HG03378 (cell line): Measurements from ENCODE around the gene HOXB8.

ENCODE experiments used
- ATAC-seq: cut with Tn5 transposase; IDR thresholded peaks from one replicate; pipeline ENCODE4 v1.9.1; 2021; ENCODE audit warnings: mild to moderate bottlenecking, moderate library complexity; ENCODE audit not compliant: unreplicated experiment

The HOXB8 gene

DNA sequence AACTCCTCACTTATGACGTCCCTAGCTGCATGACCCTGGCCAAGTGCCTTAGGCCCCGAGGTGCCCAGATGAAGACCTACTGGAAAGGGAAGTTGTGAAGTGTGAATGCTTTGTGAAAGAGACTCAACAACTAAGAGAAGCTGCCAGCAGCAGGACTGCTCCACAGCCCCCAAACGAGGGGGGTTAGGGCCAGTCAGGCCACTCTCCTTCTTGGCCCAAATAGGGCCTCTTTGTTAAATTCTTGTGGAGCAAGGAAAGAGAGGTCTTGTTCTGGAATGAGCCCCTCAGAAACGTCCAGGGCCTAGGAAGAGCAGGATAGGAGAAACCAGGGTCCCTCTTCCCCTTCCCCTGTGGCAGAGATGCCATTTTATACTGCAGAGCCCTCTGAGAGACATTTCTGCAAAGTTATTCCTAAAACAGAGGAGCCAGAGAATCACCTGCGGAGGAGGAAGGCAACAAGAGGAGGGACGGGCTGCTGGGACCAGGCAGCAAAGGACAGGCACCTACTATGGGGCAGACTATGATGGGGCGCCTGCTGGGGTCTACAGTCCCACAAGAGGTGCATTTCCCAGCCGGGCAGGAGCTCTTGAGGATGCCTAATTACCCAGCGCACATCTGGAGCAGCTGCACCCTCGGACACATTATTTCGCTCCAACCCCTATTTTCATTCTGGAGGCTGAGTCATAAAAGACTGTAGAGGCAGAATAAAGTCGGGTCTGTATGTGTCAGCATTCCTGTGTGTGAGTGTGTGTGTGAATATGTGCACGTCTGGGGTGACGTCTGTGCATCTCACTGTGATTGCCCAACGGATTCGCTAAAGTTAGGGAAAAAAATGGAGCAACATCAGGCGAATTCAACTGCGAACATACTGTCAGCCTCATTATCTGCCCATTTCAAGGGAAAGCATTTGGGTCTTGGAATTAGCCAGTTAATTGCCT lies 22.5 kb upstream of the HOXB8 start:
- ATAC-seq, result no peak

DNA sequence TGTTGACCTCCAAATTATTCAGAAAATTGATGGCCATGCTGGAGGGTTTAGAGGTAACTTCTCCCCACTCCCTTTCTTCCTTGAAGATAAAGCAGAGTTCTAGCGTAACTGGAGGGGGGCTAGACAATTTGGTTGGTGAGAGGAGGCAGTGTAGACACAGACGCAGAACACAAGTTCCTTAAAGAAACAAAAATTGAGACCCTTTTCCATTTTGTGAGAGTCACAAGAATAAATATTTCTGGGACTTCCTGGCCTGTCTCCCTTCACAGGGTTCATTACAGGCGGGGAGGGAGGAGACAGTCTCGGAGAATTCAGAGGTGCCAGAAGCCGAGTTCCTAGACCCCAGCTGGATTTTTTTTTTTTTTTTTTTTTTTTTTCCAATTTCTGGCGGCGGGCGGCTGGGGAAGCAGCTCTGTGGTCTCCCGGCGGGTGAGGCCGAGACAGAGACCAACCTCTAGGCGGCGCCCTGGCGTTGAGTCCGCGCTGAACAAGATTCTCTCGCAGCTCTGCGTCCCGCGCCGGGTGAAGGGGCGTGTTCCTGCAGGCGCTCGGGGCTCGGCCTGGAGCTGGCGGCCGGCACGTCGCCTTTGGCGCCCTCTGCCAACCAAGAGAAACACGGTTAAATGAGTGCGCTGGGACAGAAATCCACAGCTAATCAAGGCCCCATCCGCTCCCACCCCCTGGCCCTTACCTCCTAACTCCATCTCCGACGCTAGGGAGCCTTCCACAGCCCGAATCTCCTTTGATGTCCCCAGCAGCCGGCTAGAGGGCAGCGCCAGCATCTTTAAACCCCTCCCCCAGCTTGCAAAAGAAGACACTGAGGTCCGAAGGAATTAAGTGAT lies 21.3 kb upstream of the HOXB8 start:
- ATAC-seq, result no peak

DNA sequence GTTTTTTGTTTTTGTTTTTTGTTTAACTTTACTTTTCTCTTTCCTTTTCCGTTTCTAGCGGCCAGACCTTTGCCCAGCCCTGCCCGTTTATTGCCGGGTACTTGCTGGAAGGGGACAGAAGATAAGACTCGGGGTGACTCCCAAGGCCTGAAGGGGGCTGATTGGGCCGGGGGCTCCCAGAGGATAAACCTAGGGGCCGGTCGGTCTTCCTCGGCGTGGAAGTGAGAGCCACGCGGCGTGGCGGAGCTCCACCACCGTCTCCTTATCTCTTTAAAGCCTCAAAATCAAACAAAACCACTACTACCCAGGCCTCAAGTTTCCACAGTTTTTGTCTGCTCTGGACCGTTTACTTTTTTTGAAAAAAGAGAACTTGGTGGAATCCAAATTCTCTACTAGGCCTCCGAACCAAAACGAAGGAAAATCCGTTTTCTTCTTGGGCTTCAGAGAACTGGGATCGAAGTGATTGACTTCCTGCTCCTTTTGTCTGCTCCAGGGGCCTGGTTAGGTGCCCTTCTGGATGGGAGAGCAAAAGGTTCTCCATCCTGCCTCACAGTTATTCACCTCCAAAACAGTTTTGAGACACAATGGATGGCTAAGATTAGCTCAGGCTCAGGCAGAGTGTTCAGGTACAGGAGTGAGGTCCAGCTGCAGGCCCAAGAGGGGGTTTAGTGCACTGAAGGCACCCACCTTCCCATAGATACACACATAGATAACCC lies 19.6 kb upstream of the HOXB8 start:
- ATAC-seq, result no peak

GRCh38 chr17:48633266-48633677 lies 18.2 kb upstream of the HOXB8 start:
- ATAC-seq, result no peak

DNA sequence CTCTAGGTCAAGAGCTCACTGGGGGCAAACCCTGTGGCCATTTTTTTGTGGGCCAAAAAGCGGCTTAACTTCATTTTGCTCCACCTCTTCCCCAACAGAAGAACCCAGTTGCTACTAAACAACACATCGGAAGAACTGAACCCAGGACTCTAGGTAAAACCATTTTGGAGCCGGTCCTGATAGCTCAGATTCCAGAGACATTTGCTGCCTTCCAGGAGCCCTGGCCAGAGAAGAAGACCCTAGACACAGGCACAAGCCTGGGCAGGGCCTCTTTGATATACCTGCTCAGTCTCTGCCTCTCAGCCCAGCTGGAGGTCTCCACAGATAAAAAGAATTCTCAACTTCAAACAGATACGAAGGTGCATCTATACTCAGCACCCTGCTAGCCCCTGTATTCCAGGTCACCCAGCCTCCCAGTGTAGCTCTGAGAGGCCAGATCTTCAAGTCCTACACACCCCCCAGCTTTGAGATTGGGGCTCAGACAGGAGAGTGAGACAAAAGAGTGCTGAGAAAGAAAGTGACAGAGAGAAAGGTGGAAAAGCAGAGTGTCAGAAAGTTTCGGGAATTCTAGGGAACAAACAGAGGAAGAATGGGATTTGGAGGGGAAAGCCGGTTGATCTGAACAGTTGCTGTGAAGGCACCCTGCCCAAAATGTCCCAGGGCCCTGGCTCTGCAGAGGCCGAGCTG lies 17.6 kb upstream of the HOXB8 start:
- ATAC-seq, result no peak

- no peak for ATAC-seq
Observed at GRCh38 chr17:48631693-48632578, 16.8 kb upstream of the HOXB8 start.

- ATAC-seq, result no peak
Observed at GRCh38 chr17:48630925-48631692, 16.0 kb upstream of the HOXB8 start.

DNA sequence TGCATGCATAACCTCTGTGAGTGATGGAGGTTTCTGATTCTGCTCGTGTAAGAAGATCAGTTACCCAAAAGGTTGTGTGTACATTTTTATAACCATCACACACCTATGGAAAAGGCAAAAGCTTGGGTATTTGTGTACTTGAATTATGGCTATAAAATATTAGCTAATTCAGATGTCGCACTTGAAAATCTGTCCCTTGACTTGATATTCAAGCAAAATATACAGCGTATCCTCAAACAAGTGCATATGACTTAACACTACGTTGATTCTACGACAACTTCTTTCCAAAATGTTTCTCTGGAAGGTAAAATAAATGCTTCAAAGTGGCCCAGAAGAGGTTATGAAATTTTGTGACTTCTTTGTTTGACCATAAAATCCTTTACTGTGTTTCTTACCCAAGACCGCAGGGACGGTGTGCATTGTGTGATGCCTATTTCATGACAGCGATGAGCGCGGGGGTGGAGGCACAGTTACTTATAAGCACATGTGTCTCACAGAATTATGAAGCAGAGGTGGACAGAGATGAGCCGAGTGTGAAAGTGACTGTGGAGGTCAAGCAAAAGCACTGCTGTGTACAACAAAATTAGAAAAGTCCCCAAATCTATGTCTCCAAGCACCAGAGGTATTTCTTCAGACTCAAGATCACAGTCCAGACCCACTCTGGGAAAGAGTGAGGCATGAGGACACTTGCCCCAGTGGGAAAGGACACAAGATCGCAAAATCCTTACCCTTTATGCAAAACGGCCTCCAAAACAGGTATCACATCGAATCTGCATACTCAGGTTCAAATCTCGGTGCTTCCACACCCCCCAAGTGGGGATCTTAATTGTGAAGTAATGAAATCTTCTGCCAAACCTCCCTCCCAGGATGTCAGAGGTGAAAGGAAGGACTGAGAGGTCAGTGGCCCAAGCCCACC lies 15.2 kb upstream of the HOXB8 start:
- no peak for ATAC-seq

GRCh38 chr17:48629411-48629759 lies 14.3 kb upstream of the HOXB8 start:
- no peak for ATAC-seq

- no peak for ATAC-seq
Observed at GRCh38 chr17:48628649-48629410, 13.7 kb upstream of the HOXB8 start.

GRCh38 chr17:48627623-48628521 lies 12.8 kb upstream of the HOXB8 start:
- ATAC-seq, result no peak

- ATAC-seq, result no peak
Observed at GRCh38 chr17:48627118-48627597, 12.1 kb upstream of the HOXB8 start.

DNA sequence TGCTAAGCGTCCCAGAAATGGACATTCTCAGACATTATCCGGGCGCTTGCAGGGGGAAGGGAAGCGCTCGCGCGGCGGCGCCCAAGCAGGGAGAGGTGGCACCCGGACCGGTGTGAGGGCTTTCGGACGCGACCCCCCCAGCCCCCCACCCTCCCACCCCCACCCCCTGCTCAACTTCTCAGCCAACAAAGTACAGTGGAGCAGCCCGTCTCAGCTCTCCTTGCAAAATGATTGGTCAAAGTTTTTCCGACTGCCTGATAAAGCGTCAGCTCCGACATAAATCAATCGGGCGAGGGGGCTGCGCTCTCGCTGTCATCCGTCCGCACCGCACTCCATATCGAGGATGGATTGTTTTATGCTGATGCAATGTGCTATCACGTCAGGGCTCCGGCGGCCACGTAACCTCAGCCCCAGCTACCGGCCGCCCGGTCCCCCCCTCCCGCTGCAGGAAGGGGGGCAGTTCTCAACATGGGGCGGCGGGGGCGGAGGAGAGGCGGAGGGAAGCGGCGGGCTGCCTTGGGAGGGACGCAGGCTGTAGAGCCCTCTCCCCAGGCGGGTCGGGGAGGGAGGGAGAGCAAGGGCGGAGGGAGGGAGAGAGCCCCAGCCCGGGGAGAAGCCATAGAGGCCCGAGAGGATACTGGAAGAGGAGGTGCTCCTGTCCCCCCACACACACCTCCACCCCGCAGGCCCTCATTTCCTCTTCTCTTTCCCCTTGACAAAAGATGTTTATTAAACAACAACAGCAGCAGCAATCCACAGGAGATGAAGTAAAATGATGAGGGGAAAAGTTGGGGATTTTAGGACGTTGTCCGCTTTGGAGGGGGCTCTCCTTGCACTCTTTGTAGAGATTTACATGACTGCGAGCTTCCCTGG lies 11.4 kb upstream of the HOXB8 start, which contains the start of gene HOXB9:
HOXB9 (minus strand) TSS at position 114 of the 873 bp plus-strand sequence; CDS start at position 25, 89 bp downstream.
- ATAC-seq, result no peak

DNA sequence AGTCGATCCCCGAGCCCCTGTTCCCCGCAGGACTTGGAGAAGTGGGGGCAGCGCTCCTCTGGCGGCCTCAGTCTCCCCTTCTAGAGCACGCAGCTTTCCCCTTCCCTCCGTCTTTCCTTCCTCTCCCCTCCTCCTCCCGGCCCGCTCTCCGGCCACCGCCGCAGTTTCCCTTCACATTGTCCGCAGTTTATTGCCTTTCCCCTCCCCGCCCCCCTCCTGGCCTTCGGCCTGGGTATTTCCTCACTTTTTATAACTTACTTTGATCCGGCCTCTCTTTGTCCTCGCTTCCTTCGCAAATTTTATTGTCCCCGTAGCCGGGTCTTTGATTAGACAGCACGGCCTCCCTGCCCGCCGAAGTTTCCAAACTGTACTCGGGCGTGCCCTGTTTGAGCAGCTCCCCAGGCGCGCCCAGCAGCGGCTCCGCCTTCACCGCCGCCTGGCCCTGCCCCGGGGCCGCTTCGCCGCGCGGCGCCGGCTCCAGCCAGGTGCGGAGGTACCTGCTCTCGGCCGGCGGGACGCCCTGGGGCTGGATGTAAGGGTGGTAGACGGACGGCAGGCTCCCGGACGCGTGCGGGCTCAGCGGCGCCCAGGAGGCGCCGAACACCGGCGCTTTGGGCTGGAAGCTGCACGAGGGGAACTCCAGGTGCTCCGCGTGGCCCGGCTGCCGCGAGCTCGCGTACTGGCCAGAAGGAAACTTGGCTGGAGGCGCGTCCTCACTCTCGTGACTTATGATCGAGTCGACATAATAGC lies 10.6 kb upstream of the HOXB8 start:
- ATAC-seq, result no peak
